Measurements from ENCODE around the gene ALS2CL.

Gene ALS2CL

DNA sequence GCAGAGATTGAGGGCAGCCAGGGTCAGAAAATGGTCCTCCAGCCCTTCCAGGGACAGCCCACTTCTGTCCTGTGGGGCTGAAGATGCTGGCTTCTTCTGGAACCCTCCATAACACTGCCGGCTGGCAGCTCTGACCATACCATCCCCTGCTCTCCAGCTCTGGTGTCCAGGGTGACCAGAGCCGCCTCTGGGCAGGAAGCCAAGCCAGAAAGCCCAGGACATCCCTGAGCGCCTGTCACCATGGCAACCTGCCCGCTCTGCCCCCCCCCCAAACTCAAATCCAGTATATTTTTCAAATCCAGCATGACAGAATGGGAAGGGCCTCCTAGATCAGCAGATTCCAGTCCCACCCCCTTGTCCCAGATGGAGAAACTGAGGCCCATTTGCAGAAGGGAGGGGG lies 7.3 kb upstream of the ALS2CL start:
- no peak overlapping the region for H3K4me3 ChIP-seq (ENCODE audit: low read depth, low read length)
- TF ChIP-seq, protein P1, sequence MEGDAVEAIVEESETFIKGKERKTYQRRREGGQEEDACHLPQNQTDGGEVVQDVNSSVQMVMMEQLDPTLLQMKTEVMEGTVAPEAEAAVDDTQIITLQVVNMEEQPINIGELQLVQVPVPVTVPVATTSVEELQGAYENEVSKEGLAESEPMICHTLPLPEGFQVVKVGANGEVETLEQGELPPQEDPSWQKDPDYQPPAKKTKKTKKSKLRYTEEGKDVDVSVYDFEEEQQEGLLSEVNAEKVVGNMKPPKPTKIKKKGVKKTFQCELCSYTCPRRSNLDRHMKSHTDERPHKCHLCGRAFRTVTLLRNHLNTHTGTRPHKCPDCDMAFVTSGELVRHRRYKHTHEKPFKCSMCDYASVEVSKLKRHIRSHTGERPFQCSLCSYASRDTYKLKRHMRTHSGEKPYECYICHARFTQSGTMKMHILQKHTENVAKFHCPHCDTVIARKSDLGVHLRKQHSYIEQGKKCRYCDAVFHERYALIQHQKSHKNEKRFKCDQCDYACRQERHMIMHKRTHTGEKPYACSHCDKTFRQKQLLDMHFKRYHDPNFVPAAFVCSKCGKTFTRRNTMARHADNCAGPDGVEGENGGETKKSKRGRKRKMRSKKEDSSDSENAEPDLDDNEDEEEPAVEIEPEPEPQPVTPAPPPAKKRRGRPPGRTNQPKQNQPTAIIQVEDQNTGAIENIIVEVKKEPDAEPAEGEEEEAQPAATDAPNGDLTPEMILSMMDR (IDR thresholded peaks at IDR 0.05; ENCODE audit: low read depth, low read length), result no peak

DNA sequence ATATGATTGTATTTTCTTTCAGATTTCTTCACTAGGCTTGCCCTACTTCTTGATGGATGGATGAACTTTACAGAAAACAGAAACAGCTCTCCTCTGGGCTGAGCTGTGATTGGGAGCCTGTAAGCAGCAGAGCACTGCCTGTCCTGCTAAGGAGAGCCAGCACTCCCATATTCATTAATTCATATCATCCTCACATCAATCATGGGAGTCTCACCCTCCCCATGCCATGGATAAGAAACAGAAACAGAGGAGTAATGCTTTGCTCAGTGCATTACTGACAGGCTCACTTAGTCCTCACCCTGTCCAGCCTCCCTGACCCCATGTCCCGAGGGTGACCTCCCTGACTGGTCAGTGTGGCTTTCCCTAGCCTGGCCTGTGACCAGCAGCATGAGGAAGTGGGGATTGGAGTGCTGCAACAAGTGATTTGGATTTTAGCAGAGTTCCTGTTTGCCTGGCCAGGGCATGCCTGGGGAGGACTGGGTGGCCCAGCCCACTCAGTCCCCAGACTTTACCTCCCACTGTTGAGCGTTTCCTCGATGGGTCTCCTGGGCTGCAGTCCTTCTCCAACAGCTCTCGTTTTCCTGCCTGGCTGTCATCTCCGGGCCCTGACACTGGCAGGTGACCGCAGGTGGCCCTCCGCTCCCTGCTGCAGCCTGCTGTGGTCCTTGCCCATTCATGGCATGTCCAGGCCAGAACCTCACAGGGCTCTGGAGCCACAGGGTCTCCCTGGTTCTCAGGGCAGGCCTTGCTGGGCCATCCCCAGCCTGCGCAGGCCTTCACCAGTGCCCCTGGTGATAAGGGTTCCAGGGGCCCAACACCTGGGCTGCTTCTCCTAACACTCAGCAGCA lies 6.4 kb upstream of the ALS2CL start:
- TF ChIP-seq, protein P1 (IDR thresholded peaks at IDR 0.05; ENCODE audit: low read depth, low read length), result no peak
- no peak overlapping the region for H3K4me3 ChIP-seq (ENCODE audit: low read depth, low read length)

DNA sequence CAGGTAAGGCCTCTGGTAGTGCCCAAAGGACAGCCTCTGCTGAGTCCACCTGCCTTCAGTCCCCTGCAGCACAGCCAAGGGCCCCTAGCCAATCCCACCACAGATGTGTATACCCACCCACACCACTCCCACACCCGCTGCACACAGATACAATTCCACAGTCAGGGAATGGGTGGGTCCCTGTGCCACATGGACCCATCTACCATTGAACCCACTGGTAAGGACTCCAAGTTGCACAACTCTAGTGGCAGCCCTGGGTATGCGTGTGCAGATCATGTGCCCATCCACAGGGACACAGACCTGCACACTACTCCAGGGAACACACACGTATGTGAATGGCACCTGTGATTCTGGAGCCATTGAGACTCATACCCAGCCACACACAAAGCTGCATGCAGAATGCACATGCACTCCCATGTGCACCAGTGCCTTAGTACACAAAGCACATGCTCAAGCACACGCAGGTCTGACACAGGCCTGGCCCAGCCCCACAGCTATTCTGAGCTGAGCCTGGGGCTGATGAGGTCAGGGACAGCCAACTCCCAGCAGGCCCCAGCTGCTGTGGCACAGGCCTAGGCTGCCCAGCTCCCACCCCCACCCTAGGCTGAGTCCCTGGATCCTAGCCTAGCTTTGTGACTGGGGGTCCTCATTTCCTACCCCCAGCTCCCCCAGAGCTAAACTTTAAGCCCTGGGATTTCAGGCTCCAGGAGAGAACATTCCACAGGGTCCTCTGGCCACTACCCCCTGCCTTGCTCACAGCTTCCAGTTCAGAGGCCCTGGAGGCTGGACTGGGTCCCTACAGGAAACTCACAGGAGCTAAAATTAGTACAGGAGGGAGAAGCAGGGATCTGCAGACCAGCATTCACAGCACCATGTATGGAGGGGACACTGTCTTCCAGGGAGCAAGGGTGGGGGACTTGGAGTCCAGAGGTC lies 2.7 kb upstream of the ALS2CL start:
- H3K4me3 ChIP-seq (ENCODE audit: low read depth, low read length), result no peak overlapping the region
- TF ChIP-seq, protein P1 (IDR thresholded peaks at IDR 0.05; ENCODE audit: low read depth, low read length), result no peak

DNA sequence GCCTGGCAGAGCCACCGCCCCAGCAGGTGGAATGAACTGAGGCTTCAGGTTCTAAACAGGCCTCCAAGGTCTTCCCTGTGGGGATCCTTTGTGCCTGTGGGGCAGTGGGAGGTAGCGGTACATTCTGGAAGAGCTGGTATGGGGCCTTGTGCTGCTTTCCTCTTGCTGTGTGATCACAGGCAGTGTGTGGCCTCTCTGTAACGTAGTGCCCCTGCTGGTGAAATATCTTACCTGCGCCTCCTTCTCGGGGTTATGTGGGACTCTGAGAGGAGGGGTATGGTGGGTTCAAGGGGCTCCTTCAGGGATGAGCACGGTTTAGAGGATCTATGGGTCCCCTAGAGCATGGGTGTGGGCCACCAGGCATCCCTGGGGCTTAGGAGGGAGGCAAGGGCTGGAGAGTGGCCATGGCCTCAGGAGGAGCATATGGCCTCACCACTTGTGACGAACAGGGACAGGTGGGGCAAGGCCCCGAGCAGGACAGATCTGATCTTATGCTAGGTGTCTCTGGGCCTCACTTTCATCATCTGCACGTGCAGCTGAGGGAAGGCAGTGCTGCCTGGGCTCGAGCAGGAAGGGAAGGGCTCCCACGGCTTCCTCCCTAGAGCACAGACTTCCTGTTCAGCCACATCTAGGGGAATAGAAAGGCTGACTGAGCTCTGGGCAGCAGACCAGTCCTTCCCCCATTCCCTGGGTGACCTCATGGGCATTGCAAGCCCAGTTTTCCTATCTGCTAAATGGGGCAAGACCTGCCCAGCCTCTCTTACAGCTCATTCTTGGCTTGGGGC lies 1.9 kb upstream of the ALS2CL start:
- TF ChIP-seq, protein P1 (IDR thresholded peaks at IDR 0.05; ENCODE audit: low read depth, low read length), result no peak
- H3K4me3 ChIP-seq (ENCODE audit: low read depth, low read length), result no peak overlapping the region

DNA sequence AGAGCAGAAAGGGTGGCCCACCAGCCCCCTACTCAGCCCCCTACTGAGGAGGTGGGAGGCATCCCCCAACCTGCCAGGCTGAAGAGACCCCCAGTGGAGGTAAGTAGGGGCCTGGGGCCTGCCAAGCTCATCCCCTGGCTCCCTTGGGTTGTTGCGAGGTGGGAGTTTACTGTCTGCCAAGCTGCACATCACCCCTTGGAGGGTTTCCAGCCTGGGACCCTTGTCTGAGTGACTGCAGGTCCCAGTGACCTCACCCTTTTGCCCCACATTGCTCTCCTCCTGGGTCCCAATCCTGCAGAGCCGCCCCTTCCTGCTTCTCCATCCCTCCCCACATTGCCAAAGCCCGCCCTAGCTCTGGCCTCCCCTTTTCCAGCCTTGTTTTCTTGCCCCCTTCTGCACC lies 1.0 kb upstream of the ALS2CL start:
- TF ChIP-seq, protein P1 (IDR thresholded peaks at IDR 0.05; ENCODE audit: low read depth, low read length), result no peak
- no peak overlapping the region for H3K4me3 ChIP-seq (ENCODE audit: low read depth, low read length)

DNA sequence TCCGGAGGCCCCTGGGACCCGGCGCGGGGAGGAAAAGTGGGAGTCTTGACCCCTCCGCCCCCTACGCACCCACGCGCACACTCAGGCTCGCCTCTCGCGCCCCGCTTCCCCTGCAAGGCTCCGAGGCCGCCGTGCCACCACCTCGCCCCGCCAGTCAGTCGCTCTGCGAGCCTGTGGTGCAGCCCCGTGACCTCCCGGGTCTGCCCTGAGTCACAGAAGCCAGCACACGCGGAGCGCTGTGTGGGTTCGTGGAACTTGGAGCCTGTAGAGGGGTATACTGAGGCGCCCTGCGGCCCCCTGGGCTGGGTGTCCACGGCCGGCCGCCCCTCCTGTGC lies 380 bp upstream of the ALS2CL start:
- TF ChIP-seq, protein P1 (IDR thresholded peaks at IDR 0.05; ENCODE audit: low read depth, low read length), result no peak
- no peak overlapping the region for H3K4me3 ChIP-seq (ENCODE audit: low read depth, low read length)
